GM10248 (cell line): ENCODE measurements around the gene WDR70.

ENCODE experiments used
- CTCF ChIA-PET: fragments of 300-600 bp; sonication (Branson Sonifier 250); formaldehyde crosslinking; extraction: SDS; loops from one replicate; lab custom pipeline; 2021; ENCODE audit warnings: antibody characterized with exemption; lab: Yijun Ruan, JAX
- POLR2A ChIA-PET: fragments of 350-650 bp; sonication (Branson Sonifier 250); formaldehyde crosslinking; extraction: SDS; loops from one replicate; lab custom pipeline; 2020; ENCODE audit warnings: antibody characterized with exemption; lab: Yijun Ruan, JAX
- DNase-seq: peaks from one replicate; pipeline ENCODE4 v3.0.0; 2012; ENCODE audit errors: extremely low spot score
- TF ChIP-seq, protein P1 (sequence below): IDR thresholded peaks from 2 replicates; pipeline ENCODE4 v1.5.1; 2012; ENCODE audit warnings: mild to moderate bottlenecking, low read depth; ENCODE audit errors: extremely low read depth, missing control alignments, control extremely low read depth

The WDR70 gene

DNA sequence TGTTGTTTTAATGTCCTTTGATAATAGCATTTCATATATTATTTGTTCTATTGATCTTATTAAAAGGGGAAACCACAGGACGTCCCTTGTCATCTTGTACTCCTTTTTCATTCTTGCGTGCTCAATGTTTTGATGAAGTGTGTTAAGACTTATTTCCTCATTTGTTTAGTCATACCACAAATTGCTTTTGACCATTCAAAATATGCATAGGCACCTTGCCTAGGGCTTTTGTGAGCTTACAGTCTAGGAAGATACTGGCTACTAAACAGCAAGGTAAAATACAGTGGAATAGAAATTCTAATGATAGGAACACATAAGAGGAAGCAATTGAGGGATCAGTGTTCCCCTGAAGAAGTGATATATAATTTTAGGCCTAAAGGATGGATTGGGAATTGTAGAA, 190.3 kb downstream of the WDR70 start:
- TF ChIP-seq, protein P1, sequence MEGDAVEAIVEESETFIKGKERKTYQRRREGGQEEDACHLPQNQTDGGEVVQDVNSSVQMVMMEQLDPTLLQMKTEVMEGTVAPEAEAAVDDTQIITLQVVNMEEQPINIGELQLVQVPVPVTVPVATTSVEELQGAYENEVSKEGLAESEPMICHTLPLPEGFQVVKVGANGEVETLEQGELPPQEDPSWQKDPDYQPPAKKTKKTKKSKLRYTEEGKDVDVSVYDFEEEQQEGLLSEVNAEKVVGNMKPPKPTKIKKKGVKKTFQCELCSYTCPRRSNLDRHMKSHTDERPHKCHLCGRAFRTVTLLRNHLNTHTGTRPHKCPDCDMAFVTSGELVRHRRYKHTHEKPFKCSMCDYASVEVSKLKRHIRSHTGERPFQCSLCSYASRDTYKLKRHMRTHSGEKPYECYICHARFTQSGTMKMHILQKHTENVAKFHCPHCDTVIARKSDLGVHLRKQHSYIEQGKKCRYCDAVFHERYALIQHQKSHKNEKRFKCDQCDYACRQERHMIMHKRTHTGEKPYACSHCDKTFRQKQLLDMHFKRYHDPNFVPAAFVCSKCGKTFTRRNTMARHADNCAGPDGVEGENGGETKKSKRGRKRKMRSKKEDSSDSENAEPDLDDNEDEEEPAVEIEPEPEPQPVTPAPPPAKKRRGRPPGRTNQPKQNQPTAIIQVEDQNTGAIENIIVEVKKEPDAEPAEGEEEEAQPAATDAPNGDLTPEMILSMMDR, result no peak
- POLR2A ChIA-PET, result no interaction called here
- no peak for DNase-seq
- CTCF ChIA-PET, result interaction anchor here (1.0 to 2.3 kb wide), 5 partner anchors 9 to 26 kb away, joined by 3 to 7 read pairs (median 4); no protein-coding TSS in a partner anchor

DNA sequence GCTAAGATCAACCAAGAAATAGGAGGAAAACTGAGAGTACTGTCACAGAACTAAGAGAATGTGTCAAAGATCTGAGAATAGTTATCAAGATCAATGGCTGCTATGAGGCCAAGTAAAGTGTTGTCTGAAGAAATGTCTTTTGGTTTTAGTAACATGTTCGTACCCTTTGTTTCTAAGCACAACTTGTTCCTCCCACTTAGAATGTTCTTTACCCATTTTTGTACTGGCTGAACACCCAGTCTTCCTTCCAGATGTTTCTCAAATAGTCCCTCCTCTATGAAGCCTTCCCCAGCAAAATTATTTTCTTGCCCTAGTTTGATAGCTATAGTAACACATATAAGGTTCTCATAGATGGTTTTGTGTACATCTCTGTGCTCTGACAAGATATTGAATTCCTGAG, 191.5 kb downstream of the WDR70 start:
- POLR2A ChIA-PET, result no interaction called here
- CTCF ChIA-PET, result interaction anchor here (0.7 to 1.0 kb wide), 2 partner anchors 12 to 18 kb away, joined by 3 read pairs; no protein-coding TSS in a partner anchor
- TF ChIP-seq, protein P1, result no peak
- no peak for DNase-seq

DNA sequence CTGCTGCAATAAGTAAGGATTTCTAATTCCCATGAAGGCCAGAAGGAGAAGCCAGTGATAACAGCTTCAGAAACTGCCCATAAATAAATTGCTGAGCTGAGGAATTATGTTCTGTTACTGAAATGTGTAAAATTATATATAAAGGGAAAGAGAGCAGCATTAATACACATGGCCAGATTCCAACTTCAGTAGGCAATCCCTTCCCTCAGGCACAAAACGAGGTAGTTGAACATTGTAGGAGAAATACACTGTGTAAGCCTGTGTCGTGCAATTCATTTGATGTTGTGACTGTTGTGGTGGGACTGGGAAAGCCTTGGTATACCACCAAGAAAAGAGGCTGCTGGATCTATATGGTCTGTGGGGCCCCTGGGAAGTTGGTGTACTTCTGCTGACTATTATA, 192.9 kb downstream of the WDR70 start:
- no peak for DNase-seq
- ChIA-PET CTCF (no interaction called here), POLR2A (no interaction called here)
- TF ChIP-seq, protein P1, result no peak

DNA sequence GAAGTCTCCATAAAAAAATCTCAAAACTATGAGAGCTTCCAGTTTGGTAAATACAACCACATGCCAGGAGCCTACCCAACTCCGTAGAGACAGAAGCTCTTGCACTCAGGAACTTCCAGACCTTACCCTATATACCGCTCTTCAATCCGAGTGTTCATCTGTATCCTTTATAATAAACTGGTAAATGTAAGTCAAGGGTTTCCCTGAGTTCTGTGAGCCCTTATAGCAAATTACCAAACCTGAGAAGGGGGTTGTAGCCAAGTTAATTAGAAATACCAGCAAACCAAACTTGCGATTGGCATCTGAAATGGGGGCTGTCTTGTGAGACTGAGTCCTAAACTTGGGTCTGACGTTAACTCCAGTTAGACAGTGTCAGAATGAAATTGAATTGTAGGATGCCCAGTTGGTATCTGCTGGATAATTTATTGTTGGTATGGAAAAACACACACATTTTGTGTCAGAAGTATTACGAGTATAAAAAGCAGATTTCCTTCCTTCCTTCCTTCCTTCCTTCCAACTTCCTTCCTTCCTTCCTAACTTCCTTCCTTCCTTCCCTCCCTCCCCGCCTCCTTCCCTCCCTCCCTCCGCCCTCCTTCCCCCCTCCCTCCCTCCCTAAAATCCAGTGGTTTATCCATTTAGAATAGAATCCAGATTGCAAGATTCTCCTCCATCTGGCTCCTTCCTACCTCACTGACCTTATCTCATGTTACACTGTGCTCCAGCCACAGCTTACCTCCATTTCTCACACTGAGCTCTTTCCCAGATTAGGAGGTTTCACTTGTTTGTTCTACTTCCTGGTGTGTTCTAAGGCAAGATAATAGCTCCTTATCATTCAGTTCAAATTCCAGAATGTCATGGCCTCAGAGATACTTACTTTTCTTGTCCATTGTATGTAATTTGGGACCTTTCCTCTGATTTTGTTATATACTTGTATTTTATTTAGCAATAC, 196.7 kb downstream of the WDR70 start:
- TF ChIP-seq, protein P1, result no peak
- CTCF ChIA-PET, result interaction anchor here (1.2 kb wide), 1 partner anchor 20 kb away, joined by 3 read pairs; no protein-coding TSS in a partner anchor
- DNase-seq, result no peak
- POLR2A ChIA-PET, result no interaction called here

DNA sequence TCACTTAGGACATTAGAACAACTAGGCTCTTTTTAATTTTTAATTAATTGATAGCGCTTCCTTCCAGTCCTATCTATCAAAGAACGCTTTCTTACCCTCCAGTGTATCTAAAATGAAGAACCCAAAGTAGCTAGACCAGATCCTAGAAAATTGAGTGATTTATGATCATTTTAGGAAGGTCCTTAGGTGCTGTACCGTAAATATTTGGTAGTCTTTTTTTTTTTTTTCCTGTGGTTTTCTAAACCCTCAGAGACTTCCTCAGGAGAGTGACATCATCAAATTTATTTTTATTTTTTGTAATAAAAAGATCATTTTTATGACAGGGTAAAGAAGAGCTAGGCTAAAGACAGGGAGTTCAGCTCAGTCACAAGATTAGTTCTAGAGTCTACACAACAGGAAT, 197.4 kb downstream of the WDR70 start:
- CTCF ChIA-PET, result interaction anchor here (1.2 kb wide), 2 partner anchors 19 to 24 kb away, joined by 3 read pairs; no protein-coding TSS in a partner anchor
- TF ChIP-seq, protein P1, result no peak
- POLR2A ChIA-PET, result no interaction called here
- no peak for DNase-seq

DNA sequence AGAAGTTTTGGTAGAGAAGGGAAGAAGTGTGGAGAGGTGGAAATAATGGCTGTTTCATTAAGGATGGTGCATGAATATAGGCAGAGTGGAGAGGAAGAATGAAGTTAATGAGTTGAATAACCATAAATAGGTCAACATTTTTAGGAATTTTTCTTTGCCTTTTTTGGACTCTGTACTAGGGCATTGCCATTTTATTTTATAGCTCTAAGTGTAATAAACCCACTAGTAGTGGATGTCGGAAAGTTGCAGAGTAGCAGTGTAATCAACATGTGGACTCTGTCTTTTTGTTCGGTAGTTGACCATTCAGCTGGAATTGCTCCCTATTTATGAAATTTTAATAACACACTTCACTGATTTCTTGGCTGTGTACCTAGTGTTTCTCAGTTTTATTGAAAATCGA, 199.1 kb downstream of the WDR70 start:
- TF ChIP-seq, protein P1, result no peak
- DNase-seq, result no peak
- ChIA-PET POLR2A (no interaction called here), CTCF (interaction anchor here (1.7 kb wide), 1 partner anchor 10 kb away, joined by 7 read pairs; no protein-coding TSS in a partner anchor)
